ENCODE measurements around the gene SLC35D3. TPM values are rescaled to one million over a fixed set of nuclear protein-coding genes. Genes with fewer than 3 reads are reported as not detected.
A peak's percentile ranks its signal among the peaks of the same experiment; 100 is the strongest.

Gene SLC35D3
- total RNA-seq, 4 donors from 2014 or later = not detected

DNA sequence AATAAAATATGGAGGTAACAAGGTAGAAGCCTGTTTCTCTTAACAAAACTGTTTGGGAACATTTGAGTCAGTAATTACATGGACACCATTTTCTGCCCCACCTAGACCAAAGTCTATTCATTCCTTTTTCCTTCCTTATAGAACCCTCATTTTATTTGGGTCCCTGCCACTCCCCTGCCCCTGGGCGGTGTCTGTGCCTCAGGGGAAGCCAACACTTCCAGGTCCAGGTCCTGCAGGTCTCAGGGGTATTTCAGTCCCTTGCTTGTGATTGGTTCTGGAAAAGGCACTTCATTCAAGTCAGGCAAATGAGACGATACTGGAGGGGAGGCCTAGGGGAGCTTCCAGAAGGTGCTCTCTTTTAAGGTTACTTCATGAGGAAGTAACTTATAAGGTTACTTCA lies 42.3 kb downstream of the SLC35D3 start:
- no peaks in the 10 kb centered on the region for H3K9me3 ChIP-seq
- no peak for DNase-seq (ENCODE audit: low spot score in 2 of 2)
- H3K27ac ChIP-seq = no peak overlapping the region
- 61 to 89% methylated on average over 2 of the region's 2 CpGs for WGBS, 2 donors
- peaks cover 0 to 6% (median 0%) of the 10 kb centered on the region in 4 donors for H3K4me1 ChIP-seq
- TF ChIP-seq, protein P1, sequence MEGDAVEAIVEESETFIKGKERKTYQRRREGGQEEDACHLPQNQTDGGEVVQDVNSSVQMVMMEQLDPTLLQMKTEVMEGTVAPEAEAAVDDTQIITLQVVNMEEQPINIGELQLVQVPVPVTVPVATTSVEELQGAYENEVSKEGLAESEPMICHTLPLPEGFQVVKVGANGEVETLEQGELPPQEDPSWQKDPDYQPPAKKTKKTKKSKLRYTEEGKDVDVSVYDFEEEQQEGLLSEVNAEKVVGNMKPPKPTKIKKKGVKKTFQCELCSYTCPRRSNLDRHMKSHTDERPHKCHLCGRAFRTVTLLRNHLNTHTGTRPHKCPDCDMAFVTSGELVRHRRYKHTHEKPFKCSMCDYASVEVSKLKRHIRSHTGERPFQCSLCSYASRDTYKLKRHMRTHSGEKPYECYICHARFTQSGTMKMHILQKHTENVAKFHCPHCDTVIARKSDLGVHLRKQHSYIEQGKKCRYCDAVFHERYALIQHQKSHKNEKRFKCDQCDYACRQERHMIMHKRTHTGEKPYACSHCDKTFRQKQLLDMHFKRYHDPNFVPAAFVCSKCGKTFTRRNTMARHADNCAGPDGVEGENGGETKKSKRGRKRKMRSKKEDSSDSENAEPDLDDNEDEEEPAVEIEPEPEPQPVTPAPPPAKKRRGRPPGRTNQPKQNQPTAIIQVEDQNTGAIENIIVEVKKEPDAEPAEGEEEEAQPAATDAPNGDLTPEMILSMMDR (IDR thresholded peaks at IDR 0.05) = no peak
- no peak for TF ChIP-seq EP300 (IDR thresholded peaks at IDR 0.05)
- no peak for TF ChIP-seq POLR2A (IDR thresholded peaks at IDR 0.05)
- H3K4me3 ChIP-seq = no peak overlapping the region
- H3K36me3 ChIP-seq = no peaks in the 10 kb centered on the region
- no peaks in the 10 kb centered on the region for H3K27me3 ChIP-seq

DNA sequence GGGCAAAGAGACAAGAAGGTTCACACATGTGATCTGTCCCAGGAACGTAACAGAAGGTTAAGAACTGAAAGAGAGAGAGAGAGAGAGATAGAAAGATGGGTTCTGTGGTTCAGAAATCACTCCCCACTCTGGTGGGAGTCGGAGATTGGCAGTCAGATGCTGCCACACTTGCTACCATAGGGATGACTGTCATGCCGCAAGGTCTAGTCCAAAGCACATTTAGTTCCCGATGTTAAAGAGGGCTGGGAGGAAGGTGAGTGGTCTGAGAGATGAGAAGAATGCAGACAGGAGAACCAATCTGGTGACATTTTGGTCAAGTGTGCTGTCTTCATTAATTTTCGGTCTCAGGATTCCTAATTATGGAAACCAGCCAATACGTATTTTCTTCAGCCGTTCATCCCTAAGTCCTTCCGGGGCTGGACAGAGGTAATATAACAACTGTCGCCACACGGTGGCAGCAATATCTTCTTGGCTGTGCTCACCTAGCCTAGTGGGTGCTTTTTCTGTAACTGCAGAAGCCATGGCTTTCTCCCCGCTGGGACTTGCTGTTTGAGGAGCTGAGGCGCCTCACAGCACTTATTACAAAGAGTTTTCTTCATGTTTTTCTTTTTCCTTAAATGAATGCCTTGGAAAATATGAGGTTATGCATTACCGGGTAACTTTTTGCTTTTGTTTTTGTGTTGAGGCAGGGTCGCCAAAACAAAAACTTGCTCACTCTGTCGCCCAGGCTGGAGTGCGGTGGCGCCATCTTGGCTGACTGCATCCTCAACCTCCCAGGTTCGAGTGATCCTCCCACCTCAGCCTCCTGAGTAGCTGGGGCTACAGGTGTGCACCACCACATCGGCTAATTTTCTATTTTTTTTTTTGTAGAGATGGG lies 46.0 kb downstream of the SLC35D3 start:
- Histone ChIP-seq H3K27ac (no peak overlapping the region), H3K4me1 (peaks cover 0 to 6% (median 0%) of the 10 kb centered on the region in 4 donors), H3K4me3 (no peak overlapping the region), H3K9me3 (no peaks in the 10 kb centered on the region), H3K36me3 (no peaks in the 10 kb centered on the region), H3K27me3 (peaks cover 0 to 3% of the 10 kb centered on the region in 2 donors)
- peak; percentile 27 to 68 for DNase-seq (ENCODE audit: low spot score in 2 of 2)
- WGBS, 2 donors = 52 to 54% methylated on average over 19 of the region's 19 CpGs
- TF ChIP-seq EP300 (IDR thresholded peaks at IDR 0.05) = no peak
- TF ChIP-seq, protein P1 (IDR thresholded peaks at IDR 0.05) = peak; percentile 27 to 58 (median 49)
- TF ChIP-seq POLR2A (IDR thresholded peaks at IDR 0.05) = no peak

DNA sequence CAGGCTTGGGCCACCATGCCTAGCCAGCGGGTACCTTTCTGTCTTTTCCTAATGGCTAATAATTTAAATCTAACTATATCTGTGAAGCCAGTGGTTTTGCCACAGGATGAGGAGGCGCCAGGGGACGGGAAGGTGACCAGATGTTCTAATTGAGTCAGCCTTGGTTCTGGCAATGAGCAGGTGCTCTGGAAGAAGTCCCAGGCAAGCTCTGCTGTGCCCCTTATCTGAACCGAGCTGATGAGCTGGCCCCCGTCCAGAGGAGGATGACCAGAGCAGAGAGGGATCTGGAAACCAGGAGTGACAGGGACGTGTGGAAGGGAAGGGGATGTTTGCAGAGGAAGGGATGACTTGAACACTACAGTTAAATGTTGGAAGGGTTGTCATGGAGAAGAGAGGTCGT lies 46.7 kb downstream of the SLC35D3 start:
- DNase-seq (ENCODE audit: low spot score in 2 of 2) = no peak
- peaks cover 0 to 6% (median 0%) of the 10 kb centered on the region in 4 donors for H3K4me1 ChIP-seq
- WGBS, 2 donors = 70 to 73% methylated on average over 7 of the region's 7 CpGs
- peaks cover 0 to 3% of the 10 kb centered on the region in 2 donors for H3K27me3 ChIP-seq
- no peaks in the 10 kb centered on the region for H3K36me3 ChIP-seq
- TF ChIP-seq POLR2A (IDR thresholded peaks at IDR 0.05) (no peak), EP300 (IDR thresholded peaks at IDR 0.05) (no peak)
- no peak overlapping the region for H3K27ac ChIP-seq
- no peak overlapping the region for H3K4me3 ChIP-seq
- H3K9me3 ChIP-seq = no peaks in the 10 kb centered on the region

DNA sequence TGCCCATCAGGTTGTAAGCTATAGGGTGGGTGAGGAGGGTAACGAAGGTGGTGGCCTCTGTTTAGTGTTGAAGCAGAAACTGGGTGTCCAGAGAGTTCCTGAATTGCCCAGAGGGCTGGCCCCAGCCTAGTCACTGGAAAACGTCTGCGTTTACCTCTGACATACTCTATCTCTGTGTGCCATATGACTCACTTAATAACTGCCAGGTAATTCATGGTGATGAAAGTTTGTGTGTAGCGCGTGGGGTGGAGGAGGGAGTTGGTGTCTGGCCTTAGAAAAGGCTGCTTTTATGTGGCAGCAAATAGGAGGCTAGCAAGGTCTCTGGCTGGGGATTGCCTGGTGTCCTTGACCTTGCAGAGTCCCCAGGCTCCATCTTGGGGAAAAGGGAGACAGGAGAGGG lies 47.3 kb downstream of the SLC35D3 start:
- H3K27me3 ChIP-seq = peaks cover 0 to 3% of the 10 kb centered on the region in 2 donors
- peaks cover 0 to 6% (median 0%) of the 10 kb centered on the region in 4 donors for H3K4me1 ChIP-seq
- H3K9me3 ChIP-seq = no peaks in the 10 kb centered on the region
- H3K4me3 ChIP-seq = no peak overlapping the region
- no peaks in the 10 kb centered on the region for H3K36me3 ChIP-seq
- H3K27ac ChIP-seq = no peak overlapping the region
- DNase-seq (ENCODE audit: low spot score in 2 of 2) = no peak
- WGBS, 2 donors = 78 to 82% methylated on average over 5 of the region's 5 CpGs
- TF ChIP-seq POLR2A (IDR thresholded peaks at IDR 0.05) (no peak), EP300 (IDR thresholded peaks at IDR 0.05) (no peak)
- TF ChIP-seq, protein P1 (IDR thresholded peaks at IDR 0.05) = no peak

DNA sequence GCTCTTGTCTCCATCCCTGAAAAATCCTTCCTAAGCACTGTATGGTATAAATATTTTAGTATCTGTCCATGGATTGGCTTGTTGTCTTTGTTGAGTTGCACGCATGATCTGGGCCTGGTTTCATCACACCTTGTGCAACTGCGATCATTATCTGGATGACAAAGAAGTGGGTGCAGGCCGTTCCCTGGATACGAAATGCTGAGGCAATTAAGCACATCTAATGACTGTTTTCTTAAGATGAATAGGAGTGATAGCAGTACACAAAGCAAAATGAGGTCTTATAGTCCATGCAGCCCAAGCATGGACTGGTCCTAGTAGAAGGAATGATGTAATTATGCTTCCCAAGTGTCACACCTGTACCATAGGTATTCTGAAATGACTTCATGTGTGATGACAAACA lies 47.8 kb downstream of the SLC35D3 start:
- Histone ChIP-seq H3K4me3 (no peak overlapping the region), H3K27ac (no peak overlapping the region), H3K9me3 (no peaks in the 10 kb centered on the region), H3K36me3 (no peaks in the 10 kb centered on the region), H3K4me1 (peaks cover 0 to 6% (median 0%) of the 10 kb centered on the region in 4 donors), H3K27me3 (peaks cover 0 to 3% of the 10 kb centered on the region in 2 donors)
- WGBS, 2 donors = 88 to 91% methylated on average over 4 of the region's 4 CpGs
- no peak for DNase-seq (ENCODE audit: low spot score in 2 of 2)
- TF ChIP-seq, protein P1 (IDR thresholded peaks at IDR 0.05) = no peak
- no peak for TF ChIP-seq POLR2A (IDR thresholded peaks at IDR 0.05)
